ENCODE data around the gene MOGAT2.

Gene MOGAT2

DNA sequence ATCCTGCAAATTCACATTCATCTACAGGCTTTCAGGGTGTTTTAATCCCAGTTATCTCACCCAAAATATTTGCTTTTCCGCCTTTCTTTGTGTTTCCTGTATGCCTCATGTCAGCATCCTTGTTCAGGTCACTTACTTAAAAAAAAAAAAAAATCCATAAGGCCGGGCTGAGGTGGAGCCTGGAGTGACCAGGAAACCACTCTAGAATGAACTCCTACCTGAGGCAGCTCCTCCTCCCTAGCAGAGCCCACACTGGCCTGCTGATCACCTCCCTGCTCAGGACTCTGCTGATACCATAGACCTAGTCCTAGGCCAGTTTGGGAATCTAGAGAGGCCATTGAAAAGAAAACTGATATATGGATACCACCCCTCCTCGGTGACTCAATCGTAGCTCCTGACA, 42.2 kb downstream of the MOGAT2 start:
- no peak for DNase-seq (ENCODE audit: low read depth in 1 of 2, low spot score in 1 of 2)

DNA sequence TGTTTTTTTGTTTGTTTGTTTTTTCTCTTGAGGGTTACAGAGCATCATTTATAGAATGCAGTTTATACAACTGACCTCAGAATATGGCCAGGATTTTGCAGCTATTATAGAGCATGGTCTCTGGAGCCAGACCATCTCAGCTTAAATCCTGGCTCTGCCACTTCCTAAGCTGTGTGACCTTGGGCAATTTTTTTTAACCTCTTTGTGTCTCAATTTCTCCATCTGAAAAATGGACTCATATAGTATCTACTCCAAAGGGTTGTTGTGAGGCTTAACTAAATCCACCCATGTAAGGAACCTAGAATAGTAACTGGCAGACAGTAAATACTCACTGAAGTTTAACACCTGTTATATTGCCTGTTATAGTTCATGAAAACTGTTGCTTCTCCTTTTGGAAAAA, 42.6 kb downstream of the MOGAT2 start:
- no peak for DNase-seq (ENCODE audit: low read depth in 1 of 2, low spot score in 1 of 2)

DNA sequence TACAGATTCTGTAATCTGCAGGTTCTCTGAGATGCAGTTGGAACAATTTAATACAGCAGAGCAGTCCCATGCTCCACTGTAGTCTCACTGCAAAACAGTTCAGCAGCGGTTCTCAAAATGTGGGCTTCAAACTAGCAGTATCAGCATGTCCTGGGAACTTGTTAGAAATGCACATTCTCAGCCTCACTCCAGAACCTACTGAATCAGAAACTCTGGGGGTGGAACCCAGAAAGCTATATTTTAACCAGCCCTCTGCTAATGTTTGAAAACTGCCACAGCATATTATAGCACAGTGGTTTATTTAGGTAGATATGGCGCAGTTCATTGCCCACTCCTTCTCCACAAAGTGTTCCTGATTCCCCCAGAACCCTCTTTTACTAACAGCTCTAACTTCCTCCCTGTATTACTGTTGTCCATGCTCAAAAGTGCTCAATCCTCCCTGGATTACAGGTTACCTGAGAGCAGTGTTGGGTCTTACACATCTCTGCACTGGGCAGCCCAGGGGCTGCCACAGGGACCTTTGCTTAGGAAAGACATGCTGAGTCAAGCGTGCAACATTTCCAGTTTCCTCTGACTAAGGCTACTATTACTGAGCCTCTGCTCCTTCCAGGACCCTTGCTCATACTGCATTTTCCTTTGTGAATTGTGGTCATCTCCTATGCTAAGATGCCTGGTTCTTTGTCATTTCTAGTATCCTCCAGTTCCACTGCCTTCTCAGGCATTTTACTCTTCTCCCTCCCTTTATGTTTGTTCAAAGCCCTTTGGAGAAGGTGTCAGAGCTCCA, 43.3 kb downstream of the MOGAT2 start:
- DNase-seq (ENCODE audit: low read depth in 1 of 2, low spot score in 1 of 2): no peak

DNA sequence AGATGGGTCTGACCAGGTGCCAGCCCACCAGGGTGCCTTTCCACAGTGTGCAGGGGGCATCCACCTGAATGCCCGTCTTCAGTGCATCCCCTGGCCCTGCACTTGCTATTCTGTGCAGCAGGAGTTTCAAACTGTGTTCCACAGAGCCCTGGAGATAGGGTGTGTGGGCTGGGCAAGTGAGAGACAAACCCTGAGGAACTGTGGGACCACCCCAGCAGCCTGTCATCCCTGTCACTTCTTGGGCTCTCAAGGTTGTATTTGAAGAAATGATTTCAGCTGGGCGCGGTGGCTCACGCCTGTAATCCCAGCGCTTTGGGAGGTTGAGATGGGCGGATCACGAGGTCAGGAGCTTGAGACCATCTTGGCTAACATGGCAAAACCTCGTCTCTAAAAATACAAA, 44.5 kb downstream of the MOGAT2 start:
- DNase-seq (ENCODE audit: low read depth in 1 of 2, low spot score in 1 of 2): no peak

DNA sequence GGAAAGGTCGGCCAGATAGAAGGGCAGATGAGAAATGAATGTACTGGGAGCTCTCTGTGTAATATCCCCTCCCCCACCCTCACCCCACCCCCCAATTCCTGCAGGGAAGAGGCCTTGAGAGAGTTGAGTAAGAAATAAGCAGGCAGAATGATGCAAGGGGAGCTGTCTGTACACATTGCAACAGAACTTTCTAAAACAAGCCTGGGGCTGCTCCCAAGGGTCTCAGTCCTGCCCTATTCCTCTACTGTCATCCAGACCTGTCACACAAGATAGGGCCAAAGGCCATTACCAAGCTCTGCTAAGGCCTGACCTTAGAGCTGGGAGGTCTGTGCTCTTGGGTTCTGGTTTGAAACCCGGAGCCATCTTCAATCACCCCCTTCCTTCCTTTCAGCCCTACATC, 45.2 kb downstream of the MOGAT2 start:
- no peak for DNase-seq (ENCODE audit: low read depth in 1 of 2, low spot score in 1 of 2)

DNA sequence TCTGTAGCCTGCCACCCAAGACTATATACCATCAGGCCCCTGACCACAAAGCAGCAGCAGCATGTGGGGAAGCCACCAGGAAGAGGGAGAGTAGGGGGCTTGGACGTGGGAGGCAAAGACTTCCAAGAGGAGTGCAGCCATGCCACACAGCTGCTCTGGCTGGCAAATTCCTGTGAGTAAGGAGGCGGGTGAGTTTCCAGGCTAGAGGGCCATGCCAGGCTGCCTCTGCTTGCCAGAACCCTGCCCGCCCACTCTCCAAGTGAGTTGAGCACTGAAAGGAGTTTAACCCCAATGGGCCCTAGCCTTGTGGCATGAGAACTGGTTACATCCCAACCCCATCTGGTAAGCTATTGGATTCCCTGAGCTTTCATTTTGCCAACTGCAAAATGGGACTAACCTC, 46.2 kb downstream of the MOGAT2 start:
- DNase-seq (ENCODE audit: low read depth in 1 of 2, low spot score in 1 of 2): no peak

DNA sequence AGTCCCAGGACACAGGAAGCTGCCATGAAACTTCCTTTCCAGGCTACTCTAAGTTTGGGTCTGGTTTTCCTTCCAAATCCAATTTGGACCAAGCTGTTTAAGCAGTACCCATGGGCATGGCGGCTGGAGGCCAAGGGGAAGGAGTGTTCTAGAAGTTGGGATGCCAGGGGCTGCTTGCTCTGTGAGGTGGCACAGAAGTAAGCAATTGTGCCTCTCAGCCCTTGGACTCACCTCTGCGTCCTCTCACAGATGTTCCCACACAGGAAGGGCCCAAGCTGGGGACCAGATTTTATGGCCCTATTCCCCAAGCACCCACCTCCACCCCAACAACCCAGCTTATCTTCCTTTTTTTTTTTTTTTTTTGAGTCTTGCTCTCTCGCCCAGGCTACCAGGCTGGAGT, 47.5 kb downstream of the MOGAT2 start:
- no peak for DNase-seq (ENCODE audit: low read depth in 1 of 2, low spot score in 1 of 2)

DNA sequence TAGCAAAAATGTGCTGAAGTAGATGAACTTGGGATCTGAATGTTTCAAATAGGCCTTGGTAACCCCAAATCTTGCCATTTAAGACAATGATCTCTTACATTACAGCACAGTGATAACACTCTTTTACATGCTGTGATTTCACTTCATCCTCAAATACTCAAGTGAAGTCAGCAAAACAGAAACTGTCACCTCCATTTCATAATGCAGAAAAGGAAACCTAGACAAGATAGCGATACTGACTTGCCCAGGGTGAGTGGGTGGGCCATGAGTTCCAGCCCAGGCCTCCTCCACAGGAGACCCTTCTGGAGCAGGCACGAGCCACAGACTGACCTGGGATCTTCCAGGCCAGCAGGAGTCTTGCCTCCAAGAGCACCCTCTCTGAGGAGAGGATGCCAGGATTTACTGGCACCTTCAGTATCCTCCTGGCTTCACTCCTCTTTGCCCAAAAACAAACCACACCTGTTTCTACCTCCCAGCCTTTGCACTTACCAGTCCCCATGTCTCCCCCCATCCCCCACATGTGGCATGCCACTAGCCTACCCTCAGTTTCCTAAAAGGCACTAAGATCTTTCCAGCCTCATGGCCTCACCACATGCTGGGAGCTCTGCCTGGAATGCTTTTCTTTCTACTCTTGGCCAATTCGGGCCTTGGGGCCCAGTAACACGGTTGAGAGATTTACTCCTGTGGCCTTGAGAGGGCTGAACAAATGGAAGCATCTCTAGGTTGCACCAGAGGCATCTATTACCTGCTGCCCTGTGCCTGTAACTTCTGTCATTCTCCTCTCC, 49.0 kb downstream of the MOGAT2 start:
- DNase-seq (ENCODE audit: low read depth in 1 of 2, low spot score in 1 of 2): no peak

DNA sequence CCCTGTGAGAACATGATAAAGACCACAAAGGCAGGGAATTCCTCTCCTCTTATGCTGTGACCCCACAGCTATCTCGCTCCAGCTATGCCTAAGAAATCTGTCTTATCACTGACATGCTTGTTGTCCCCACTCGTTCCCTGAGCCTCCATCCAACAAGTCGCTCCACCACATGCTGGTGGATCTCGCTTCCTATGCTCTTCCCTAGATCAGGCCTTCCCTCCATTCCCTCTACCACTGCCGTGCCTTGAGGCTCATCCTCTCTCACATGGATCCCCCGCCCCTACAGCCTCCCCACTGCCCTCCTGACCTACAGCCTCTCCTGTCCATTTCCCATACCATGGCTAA, 49.6 kb downstream of the MOGAT2 start:
- no peak for DNase-seq (ENCODE audit: low read depth in 1 of 2, low spot score in 1 of 2)

DNA sequence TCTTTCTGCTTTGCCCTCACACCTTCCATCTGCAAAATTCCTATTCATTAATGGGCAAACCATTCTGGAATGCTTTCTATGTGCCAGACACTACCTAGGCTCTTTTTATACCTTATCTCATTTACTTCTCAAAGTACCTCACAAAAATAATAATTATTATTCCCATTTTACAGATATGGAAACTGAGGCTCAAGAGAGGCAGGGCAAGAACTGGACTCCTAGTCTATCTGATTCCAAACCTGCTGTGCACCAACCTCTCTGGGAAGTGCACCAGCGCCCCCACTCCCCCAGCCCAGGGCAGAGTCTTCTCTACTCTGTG, 50.1 kb downstream of the MOGAT2 start:
- no peak for DNase-seq (ENCODE audit: low read depth in 1 of 2, low spot score in 1 of 2)

DNA sequence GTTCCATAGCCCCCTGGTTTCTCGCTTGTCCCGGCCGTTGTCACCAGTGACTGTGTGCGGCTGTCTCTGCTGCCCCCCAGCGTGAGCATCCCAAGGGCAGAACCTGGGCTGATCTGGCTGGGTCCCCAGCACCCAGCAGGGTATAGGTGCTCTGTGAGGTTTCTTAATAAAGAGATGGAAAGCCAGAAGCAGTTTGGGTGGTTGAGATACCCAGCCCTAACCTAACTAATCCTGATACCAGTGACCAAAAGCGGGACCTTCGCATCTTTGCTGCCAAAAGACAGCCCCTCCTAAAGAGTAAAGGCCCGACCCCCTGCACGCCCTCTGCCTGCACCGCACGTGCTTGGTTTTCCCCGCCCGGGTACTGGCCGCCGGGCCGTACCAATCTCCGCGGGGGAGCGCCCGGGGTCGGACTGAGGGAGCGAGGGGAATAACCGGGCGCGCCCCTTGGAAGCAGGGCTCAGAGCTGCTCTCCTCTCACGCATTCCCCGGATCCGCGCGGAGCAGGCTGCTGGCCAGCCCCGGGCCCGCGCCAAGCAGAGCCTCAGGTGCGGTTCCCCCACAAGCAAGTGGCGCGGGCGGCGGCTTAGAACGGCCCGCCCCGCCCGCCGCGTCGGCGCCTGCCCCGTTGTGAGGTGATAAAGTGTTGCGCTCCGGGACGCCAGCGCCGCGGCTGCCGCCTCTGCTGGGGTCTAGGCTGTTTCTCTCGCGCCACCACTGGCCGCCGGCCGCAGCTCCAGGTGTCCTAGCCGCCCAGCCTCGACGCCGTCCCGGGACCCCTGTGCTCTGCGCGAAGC, 50.7 kb downstream of the MOGAT2 start, which contains the start of gene DGAT2:
DGAT2 (plus strand) TSS at position 667 of the 797 bp plus-strand sequence. CDS start 214 bp downstream, outside the sequence.
- peak; percentile 40 to 71 for DNase-seq (ENCODE audit: low read depth in 1 of 2, low spot score in 1 of 2)

DNA sequence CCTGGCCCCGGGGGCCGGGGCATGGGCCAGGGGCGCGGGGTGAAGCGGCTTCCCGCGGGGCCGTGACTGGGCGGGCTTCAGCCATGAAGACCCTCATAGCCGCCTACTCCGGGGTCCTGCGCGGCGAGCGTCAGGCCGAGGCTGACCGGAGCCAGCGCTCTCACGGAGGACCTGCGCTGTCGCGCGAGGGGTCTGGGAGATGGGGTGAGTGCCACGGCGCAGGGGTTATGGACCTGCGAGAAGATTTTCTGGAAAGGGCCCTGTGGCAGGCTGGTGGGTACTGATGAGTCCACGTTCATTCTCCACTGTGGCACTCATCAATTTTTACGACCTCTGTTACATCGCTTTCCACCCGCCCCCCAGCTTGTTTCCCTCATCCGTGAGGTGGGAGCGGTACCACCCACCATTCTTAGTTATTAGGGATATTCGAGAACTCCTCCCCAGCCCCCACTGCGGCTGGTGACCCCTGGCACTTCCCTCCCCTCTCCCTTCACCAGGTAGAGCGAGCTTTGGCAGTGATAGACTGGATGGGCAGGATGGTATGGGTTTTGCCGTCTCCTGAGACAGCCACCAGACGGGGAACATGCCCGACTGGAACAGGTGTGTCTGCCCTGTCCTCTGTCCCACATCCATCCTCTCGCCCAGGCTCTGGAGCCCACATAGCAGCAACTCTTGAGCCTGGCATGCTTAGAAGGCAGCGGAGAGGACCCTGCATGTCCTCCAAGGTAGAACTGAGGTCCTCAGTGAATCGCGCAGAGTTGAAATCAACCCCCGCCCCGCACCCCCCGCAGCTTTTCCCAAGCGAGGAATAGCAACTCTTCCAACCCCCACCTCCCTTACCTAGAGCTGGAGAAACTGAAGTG, 51.5 kb downstream of the MOGAT2 start:
- no peak for DNase-seq (ENCODE audit: low read depth in 1 of 2, low spot score in 1 of 2)

DNA sequence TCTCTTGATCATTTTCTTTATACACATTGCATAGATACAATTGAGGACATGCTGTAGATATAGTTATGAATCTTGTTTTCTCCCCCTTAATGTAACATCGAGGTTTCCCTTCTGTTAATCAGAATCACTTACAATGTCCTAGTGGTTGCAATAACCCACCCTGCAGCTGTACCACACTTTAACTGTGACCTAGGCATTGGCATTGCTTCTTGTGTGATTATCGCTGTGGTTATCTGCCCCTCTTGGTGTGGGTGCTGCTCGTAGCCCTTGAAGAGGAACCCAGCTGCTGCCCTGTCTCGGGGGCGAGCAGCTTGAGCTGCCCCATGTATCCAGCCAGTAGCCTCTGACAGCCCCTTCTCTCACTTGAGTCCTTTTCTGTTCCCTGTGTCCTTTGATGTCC, 52.5 kb downstream of the MOGAT2 start:
- DNase-seq (ENCODE audit: low read depth in 1 of 2, low spot score in 1 of 2): no peak

DNA sequence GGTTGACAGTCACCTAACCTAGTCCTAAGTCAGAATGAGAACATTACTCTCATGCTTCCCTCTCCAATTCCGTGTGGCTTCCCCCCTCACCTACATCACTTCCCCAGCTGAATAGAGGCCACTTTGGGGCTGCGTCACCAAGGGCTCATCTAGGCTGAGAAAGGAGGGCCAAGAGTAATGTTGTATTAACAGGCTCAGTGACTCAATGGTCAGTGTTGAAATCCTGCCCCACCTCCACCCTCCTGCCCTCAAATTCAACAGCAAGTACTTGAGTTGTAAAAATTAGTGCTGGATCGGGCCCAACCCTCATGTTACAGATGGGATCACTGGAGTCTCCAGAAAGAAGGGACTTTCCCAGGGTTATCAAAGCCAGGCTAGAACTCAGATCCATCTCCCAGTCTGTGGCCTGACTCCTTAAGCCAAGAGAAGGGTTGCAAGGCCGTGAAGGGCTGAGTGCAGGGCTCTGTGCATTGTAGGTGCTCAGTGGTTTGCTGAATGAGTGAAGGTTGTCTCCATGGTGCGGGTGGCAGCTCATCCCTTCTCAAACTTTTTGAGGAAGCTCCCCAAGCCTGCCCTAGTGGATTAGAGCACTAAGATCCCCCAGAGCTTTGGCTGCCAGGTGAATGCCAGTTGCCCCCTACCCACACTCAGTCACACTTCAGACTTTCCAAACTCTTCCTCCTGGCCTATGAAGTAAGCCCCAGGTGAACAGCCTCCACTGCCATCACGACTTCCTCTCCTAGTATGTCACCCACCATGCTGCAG, 54.2 kb downstream of the MOGAT2 start:
- no peak for DNase-seq (ENCODE audit: low read depth in 1 of 2, low spot score in 1 of 2)

DNA sequence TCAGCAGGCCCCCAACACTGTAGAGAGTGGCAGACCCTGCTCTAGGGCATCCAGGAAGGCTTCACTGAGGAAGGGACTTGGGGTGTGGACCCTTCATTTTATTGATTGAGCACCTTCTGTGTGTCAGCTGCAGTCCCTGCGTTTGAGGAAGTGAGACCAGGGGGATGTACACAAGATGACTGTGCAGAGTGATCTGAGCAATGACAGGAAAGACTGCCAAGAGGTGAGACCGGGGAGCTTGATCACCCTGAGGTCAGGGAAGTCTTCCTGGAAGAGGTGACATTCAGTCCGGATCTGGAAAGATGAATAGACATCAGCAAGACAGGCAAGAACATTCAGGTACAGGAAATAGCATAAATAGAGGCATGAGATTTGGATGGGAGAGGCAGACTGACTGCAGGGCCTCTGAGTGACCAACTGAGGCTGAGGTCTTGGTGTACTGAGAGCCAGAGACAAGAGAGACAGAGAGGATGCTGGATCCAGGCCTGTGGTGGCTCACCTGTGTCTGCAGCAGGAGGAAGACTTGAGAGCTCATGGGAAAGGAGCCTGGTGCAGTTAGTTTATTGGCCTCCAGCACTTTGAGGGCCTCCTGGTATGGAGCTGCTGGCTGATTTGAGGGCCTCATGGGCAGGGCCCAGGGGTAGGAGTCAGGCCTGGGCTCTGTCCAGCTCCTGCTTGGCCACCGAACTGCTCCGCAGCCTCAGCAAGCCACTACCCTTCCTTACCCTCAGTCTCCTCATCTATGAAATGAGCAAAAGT, 56.1 kb downstream of the MOGAT2 start:
- DNase-seq (ENCODE audit: low read depth in 1 of 2, low spot score in 1 of 2): no peak

DNA sequence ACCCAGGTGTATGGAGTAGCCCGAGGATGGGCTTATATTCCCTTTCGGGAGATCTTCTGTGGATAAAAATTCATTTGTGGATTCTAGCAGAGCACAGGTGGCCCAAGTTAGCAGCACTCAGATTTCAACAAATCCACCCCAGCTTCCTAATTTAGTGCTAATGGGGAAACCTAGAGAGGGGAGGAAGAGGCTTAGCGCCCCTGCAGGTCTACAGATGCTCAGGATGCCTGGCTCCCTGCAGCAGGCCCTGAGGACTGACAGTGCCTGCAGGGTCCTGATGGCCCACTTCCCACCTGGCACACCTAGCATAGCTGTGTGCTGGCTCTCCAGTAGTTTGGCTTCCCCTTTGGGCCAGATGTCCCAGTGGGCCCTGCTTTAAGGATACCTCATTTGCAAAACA, 57.4 kb downstream of the MOGAT2 start:
- no peak for DNase-seq (ENCODE audit: low read depth in 1 of 2, low spot score in 1 of 2)

DNA sequence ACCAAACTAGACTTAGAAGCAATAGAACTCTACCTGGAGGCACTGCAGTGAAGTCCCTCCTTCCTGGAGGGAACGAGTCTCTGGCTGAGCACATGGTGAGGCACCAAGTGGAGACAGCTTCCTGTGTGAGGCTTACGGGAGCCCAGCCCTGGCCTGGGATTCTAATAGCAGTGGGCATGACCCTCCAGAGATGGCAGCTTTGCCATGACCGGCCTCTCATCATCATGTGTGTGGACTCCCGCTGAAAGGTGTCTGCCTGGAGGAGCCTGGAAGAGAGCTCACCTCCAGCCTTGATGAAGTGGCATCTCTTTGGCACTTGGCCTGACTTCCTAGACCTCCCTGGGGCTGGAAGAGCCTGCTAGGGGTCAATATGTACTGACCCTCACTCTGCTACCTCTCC, 58.9 kb downstream of the MOGAT2 start:
- no peak for DNase-seq (ENCODE audit: low read depth in 1 of 2, low spot score in 1 of 2)

DNA sequence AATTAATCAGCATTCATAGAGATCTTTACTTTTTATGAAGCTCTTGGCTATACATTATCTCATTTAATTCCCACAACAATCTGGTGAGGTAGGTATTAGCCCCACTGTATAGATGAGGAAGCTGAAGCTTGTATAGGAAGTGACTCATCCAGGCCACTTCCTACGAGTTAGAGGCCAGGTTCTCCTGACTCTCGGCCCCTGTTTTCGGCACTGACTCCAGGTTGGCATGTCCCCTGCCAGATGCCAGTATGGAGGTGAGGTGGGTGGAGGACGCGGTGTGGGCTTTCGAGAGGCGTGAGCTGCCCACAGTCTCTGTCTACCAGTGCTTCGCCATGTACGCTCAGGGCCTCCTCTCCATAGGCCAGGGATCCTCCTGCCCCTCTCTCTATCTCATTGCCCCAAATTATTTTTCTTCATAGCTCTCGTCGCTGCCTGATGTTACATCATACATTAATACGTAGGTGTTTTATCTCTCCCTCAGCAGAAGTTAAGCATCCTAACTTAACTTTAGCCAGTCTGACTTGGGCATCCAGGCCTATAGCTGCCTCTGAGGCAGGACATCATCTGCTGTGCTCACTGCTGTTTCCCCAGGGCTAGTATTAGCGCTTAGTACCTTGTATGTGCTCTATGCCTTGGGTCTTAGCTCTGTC, 59.9 kb downstream of the MOGAT2 start:
- DNase-seq (ENCODE audit: low read depth in 1 of 2, low spot score in 1 of 2): no peak

DNA sequence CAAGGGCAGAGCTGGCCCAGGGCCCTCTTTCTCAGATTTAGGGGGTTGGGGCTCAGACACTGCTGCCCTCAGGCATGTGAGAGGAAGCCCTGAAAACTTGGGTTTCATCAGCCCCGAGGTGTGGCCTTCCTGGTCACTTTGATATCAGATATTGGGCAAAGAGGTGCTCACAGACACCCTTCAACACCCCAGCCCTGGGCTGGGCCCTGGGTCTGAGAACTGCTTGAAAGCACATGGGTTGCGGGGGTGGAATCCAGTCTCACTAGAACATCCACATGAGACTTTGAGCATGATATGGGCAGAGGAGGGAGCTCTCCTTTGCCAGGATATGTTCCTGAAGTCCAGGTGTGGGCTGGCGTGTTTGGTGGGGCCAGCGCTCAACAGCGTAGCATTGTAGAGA, 61.3 kb downstream of the MOGAT2 start:
- no peak for DNase-seq (ENCODE audit: low read depth in 1 of 2, low spot score in 1 of 2)
